ENCODE data around the gene C1orf159.

DNA sequence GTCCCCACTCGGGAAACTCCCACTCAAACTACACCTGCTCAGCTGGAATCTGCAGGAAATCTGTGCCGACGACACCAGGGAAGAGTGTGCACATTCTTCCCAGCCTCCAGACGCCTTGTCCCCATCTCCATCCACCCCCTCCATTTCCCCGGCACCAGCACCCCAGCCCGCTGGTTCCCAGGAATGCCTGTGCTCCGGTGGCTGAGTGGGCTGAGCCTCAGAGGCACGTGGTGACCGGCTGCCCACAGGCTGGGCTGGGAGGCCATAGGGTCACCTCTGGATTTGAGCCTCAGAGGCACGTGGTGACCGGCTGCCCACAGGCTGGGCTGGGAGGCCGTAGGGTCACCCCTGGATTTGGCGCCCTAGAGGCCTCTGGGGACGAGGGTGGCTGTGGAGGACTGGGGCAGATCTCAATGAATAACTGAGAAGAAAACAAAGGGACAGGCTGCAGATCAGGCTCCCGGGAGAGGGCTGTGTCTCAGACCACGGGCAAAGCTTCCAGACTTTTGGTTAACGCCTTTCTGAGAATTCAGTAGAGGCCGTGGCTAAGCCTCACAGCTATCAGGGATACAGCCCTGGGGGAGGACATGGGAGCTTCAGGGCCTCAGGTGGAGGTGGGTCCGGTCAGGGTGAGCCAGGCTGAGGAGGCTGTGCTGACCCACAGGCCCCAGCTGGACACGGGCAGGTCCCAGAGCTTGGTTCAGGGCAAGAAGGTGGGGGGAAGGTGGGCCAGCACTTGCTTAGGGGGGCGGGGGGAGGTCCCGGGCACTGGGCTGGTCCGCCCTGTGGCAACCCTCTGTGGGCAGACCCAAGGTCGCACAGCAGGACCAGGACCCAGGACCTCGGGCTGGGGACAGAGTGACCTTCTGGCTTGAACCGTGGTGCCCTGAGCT is 40.5 kb upstream of the C1orf159 start:
- TF ChIP-seq, protein P1, sequence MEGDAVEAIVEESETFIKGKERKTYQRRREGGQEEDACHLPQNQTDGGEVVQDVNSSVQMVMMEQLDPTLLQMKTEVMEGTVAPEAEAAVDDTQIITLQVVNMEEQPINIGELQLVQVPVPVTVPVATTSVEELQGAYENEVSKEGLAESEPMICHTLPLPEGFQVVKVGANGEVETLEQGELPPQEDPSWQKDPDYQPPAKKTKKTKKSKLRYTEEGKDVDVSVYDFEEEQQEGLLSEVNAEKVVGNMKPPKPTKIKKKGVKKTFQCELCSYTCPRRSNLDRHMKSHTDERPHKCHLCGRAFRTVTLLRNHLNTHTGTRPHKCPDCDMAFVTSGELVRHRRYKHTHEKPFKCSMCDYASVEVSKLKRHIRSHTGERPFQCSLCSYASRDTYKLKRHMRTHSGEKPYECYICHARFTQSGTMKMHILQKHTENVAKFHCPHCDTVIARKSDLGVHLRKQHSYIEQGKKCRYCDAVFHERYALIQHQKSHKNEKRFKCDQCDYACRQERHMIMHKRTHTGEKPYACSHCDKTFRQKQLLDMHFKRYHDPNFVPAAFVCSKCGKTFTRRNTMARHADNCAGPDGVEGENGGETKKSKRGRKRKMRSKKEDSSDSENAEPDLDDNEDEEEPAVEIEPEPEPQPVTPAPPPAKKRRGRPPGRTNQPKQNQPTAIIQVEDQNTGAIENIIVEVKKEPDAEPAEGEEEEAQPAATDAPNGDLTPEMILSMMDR (IDR thresholded peaks at IDR 0.05), result no peak
- TF ChIP-seq POLR2AphosphoS5 (IDR thresholded peaks at IDR 0.05; ENCODE audit: insufficient read depth in 1 of 2, low read depth in 1 of 2), result no peak
